Body of pancreas (tissue), 4 donors: Measurements from ENCODE around the gene BRPF3. TPM values are rescaled to one million over a fixed set of nuclear protein-coding genes. Genes with fewer than 3 reads are reported as not detected.

Experiments
- ATAC-seq: fragments of 150-250 bp; one replicate; pipeline ENCODE4 v1.9.1; 2016
- DNase-seq, 4 donors: peaks; one replicate each; pipeline ENCODE4 v3.0.0-alpha.2; 2019
- H3K27ac ChIP-seq, 4 donors: fragments of 200-600 bp; sonication (generic); 1 replicate in 3 of 4; 2 replicates in 1 of 4; pipeline versions ENCODE4 v1.5.1 to v1.6.1; 2016 to 2019; ENCODE audit warnings: mild to moderate bottlenecking in 1 of 4, mixed read lengths in 1 of 4, moderate library complexity in 1 of 4
- H3K27me3 ChIP-seq, 2 donors: fragments of 200-600 bp; sonication (generic); one replicate each; pipeline ENCODE4 v1.6.0; 2016; ENCODE audit warnings: mild to moderate bottlenecking in 1 of 2
- H3K36me3 ChIP-seq, 2 donors: fragments of 200-600 bp; sonication (generic); replicated peaks in 1 of 2; 2 replicates each; pipeline ENCODE4 v1.5.1; 2016; ENCODE audit warnings: low read depth in 2 of 2; ENCODE audit not compliant: insufficient read depth in 1 of 2
- H3K4me1 ChIP-seq: fragments of 200-600 bp; sonication (generic); one replicate; pipeline ENCODE4 v1.6.0; 2016
- H3K4me3 ChIP-seq, 2 donors: fragments of 200-600 bp; sonication (generic); 1 replicate in 1 of 2; 2 replicates in 1 of 2; pipeline ENCODE4 v1.5.1; 2016 to 2019
- H3K9me3 ChIP-seq, 3 donors: fragments of 200-600 bp; sonication (generic); 1 replicate in 2 of 3; 2 replicates in 1 of 3; pipeline ENCODE4 v1.5.1; 2016
- POLR2A ChIP-seq, 3 donors: fragments of 450-650 bp; IDR thresholded peaks; one replicate each; pipeline ENCODE4 v1.6.1; 2016; ENCODE audit warnings: antibody characterized with exemption in 3 of 3, mild to moderate bottlenecking in 2 of 3
- WGBS, 2 donors: methylation state at CpG; one replicate each; pipeline ENCODE4 v1.1.5; 2017; 5-methylcytosine and 5-hydroxymethylcytosine counted together
- intact Hi-C: fragments of 100-400 bp; cut with DNase I; formaldehyde crosslinking; loops from one replicate; pipeline ENCODE4 v1.15.1; 2023
- total RNA-seq, 2 donors: library from RNA; depleted of rRNA; stranded (reverse); fragments of >200 nt; gene quantifications; one replicate each; pipeline ENCODE4 v1.1.0, GENCODE V29; 2016
- TF ChIP-seq, protein P1 (sequence below), 7 experiments: fragments of 450-650 bp in 4 of 7; fragments of 200-600 bp in 3 of 7; sonication (generic) in 3 of 7; IDR thresholded peaks; one replicate each; pipeline ENCODE4 v1.5.1; 2016 to 2019; ENCODE audit warnings: antibody characterized with exemption in 7 of 7

BRPF3 gene
- total RNA-seq, 2 donors from 2014 or later: 24.9 to 27.0 TPM

DNA sequence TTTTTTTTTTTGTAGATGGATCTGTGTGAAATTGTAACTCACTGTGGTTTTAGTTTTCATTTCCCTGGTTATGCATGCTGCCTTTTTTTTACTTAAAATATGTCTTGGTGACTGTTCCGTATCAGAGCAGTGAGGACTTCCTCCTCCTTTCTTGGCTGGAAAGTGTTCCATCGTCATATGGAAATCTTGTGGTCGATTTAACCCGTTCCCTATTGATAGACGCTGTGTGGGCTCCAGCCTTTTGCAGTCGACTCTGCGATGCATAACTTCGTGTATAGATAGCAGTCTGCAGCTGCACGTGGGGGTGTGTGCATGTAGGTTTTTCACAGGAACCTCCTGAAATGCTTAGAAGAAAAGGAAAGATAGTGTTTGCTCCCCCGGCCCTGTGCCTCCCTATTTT, 45.2 kb downstream of the BRPF3 start:
- 61 to 65% methylated on average over 10 of the region's 10 CpGs for WGBS, 2 donors
- TF ChIP-seq, protein P1, sequence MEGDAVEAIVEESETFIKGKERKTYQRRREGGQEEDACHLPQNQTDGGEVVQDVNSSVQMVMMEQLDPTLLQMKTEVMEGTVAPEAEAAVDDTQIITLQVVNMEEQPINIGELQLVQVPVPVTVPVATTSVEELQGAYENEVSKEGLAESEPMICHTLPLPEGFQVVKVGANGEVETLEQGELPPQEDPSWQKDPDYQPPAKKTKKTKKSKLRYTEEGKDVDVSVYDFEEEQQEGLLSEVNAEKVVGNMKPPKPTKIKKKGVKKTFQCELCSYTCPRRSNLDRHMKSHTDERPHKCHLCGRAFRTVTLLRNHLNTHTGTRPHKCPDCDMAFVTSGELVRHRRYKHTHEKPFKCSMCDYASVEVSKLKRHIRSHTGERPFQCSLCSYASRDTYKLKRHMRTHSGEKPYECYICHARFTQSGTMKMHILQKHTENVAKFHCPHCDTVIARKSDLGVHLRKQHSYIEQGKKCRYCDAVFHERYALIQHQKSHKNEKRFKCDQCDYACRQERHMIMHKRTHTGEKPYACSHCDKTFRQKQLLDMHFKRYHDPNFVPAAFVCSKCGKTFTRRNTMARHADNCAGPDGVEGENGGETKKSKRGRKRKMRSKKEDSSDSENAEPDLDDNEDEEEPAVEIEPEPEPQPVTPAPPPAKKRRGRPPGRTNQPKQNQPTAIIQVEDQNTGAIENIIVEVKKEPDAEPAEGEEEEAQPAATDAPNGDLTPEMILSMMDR (IDR thresholded peaks at IDR 0.05): no peak
- Histone ChIP-seq H3K27me3 (no peaks in the 10 kb centered on the region), H3K4me3 (no peak overlapping the region), H3K27ac (no peak overlapping the region), H3K36me3 (no peaks in the 10 kb centered on the region), H3K4me1 (peaks cover 9% of the 10 kb centered on the region), H3K9me3 (no peaks in the 10 kb centered on the region)
- intact Hi-C loops: no loop called here
- DNase-seq: no peak
- no peak for ATAC-seq

DNA sequence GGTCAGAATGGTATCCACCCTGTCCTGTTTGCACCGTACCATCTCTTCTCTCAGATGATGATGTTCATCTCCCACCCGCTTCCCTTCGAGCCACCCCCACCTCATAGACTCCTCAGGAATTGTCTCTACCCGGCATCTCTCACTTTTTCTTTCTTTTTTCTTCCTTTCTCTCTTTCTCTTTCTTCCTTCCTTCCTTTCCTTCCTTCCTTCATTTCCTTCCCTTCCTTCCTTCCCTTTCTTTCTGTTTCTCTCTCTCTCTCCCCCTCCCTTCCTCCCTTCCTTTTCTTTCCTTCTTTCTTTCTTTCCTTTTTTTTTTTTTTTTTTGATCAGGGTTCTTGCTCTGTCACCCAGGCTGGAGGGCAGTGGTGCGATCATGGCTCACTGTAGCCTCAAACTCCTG, 45.6 kb downstream of the BRPF3 start:
- Histone ChIP-seq H3K4me3 (no peak overlapping the region), H3K9me3 (no peaks in the 10 kb centered on the region), H3K27me3 (no peaks in the 10 kb centered on the region), H3K36me3 (no peaks in the 10 kb centered on the region), H3K4me1 (peaks cover 9% of the 10 kb centered on the region), H3K27ac (no peak overlapping the region)
- no peak for ATAC-seq
- DNase-seq: no peak
- 74 to 85% methylated on average over 4 to 5 of the region's 5 CpGs for WGBS, 2 donors
- TF ChIP-seq, protein P1 (IDR thresholded peaks at IDR 0.05): no peak
- no peak for TF ChIP-seq POLR2A (IDR thresholded peaks at IDR 0.05)
- intact Hi-C loops: no loop called here

DNA sequence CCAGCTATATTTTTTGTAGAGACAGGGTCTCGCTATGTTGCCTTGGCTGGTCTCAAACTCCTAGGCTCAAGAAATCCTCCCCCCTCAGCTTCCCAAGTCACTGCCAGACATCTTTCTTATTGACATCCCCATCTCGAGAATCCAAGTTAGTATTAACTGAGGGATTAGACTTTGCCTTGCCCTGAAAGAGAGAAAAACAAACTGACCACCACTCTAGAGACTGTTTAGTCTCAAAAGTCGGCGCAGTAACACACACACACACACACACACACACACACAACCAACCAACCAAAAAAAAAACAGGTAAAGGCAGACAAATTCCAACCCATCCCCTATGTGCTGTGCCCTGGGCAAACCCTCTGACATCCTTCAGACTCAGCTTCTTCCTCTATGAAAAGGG, 46.1 kb downstream of the BRPF3 start:
- no peak for DNase-seq
- H3K27me3 ChIP-seq: no peaks in the 10 kb centered on the region
- WGBS, 2 donors: 82 to 91% methylated on average over 4 of the region's 4 CpGs
- no peak overlapping the region for H3K4me3 ChIP-seq
- intact Hi-C loops: no loop called here
- no peaks in the 10 kb centered on the region for H3K9me3 ChIP-seq
- H3K36me3 ChIP-seq: no peaks in the 10 kb centered on the region
- H3K4me1 ChIP-seq: peaks cover 9% of the 10 kb centered on the region
- H3K27ac ChIP-seq: no peak overlapping the region
- TF ChIP-seq, protein P1 (IDR thresholded peaks at IDR 0.05): no peak
- TF ChIP-seq POLR2A (IDR thresholded peaks at IDR 0.05): no peak
- no peak for ATAC-seq

DNA sequence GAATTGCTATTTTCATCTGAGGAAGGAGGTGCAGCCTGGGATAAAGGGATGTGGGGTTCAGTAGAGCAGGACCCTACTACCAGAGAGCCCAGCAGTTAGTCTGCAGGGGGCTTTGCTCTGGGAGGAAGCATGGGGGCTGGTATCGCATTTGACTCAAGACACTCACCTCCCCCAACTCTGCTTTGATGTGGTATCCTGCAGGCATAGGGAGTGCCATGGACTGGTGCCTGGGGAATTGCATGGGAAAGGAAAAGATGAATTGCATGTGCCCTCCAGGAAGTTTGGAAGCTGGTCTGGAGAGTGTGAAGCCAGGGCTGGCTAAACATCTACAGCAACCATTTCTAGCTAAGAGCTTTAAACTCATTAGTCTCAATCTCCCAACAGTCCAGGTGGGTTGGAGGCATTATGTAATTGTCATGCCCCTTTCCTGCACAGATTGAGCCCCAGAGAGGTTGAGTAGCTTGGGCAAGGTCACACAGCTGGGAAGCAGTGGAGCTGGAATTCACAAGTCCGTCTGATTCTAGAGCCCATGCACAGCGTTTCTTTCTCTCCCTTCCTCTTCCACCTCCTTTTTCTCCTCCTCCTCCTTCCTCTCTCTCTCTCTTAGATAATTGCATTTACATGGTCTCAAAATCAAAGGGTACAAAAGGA, 47.1 kb downstream of the BRPF3 start:
- peaks cover 9% of the 10 kb centered on the region for H3K4me1 ChIP-seq
- ATAC-seq: no peak
- H3K27ac ChIP-seq: no peak overlapping the region
- no peaks in the 10 kb centered on the region for H3K9me3 ChIP-seq
- intact Hi-C loops: no loop called here
- no peak for TF ChIP-seq POLR2A (IDR thresholded peaks at IDR 0.05)
- TF ChIP-seq, protein P1 (IDR thresholded peaks at IDR 0.05): no peak
- WGBS, 2 donors: 83 to 90% methylated on average over 3 of the region's 3 CpGs
- H3K36me3 ChIP-seq: no peaks in the 10 kb centered on the region
- no peak overlapping the region for H3K4me3 ChIP-seq
- DNase-seq: no peak
- no peaks in the 10 kb centered on the region for H3K27me3 ChIP-seq

DNA sequence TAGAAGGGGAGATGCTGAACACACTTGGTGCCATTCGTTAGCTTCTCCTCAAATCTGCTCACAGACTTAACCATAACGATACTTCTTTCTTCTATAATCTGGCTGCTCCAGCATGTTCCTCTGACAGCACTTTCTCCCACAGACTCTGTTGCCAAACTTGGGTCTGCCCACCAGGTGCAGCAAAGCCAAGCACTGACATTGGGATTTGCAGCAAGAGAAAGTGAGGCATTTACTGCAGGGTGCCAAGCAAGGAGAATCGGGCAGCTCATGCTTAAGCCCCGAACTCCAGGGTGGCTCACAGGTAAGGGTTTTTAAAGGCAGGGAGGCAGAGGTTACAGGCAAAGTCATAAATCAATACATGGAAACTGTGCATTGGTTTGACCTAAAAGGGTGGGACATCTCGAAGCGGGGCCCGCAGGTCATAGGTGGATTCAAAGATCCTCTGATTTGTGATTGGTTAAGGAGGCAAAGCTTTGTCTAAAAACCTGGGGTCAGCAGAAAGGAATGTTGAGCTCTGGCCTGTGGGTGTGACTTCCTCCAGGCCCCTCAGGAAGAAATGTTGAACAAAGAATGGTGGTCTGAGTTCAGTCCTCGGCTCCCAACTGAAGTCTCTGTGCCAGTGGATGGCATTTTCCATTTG, 48.2 kb downstream of the BRPF3 start:
- Histone ChIP-seq H3K36me3 (no peaks in the 10 kb centered on the region), H3K9me3 (no peaks in the 10 kb centered on the region), H3K4me1 (peaks cover 9% of the 10 kb centered on the region), H3K27ac (no peak overlapping the region), H3K4me3 (no peak overlapping the region), H3K27me3 (no peaks in the 10 kb centered on the region)
- no peak for TF ChIP-seq POLR2A (IDR thresholded peaks at IDR 0.05)
- TF ChIP-seq, protein P1 (IDR thresholded peaks at IDR 0.05): no peak
- no peak for DNase-seq
- intact Hi-C loops: no loop called here
- ATAC-seq: no peak
- 85 to 86% methylated on average over 8 of the region's 8 CpGs for WGBS, 2 donors
